ENCODE data around the gene XBP1. TPM values are rescaled to one million over a fixed set of nuclear protein-coding genes. Genes with fewer than 3 reads are reported as not detected.
A peak's percentile ranks its signal among the peaks of the same experiment; 100 is the strongest.

The XBP1 gene
- total and polyA plus RNA-seq, 2 of the 13 experiments (the other 11 are each of a cell fraction or from before 2014, with no cell fraction given): 416 to 427 TPM

- TF ChIP-seq ZNF318 (CRISPR knock-in tag; IDR thresholded peaks at IDR 0.05) (no peak), RELA (CRISPR knock-in tag; IDR thresholded peaks at IDR 0.05) (no peak), IRF2 (CRISPR knock-in tag; IDR thresholded peaks at IDR 0.05) (peak; percentile 30; the same call in 1 of the 2 replicates), ZNF574 (CRISPR knock-in tag; IDR thresholded peaks at IDR 0.05) (peak; percentile 42; the same call in 1 of the 2 replicates), ONECUT2 (CRISPR knock-in tag; IDR thresholded peaks at IDR 0.05) (no peak), NFIC (IDR thresholded peaks at IDR 0.05; ENCODE audit: low read length) (peak; percentile 62; the same call in 1 of the 2 replicates), REPIN1 (CRISPR knock-in tag; IDR thresholded peaks at IDR 0.05; ENCODE audit: borderline replicate concordance, low read depth) (no peak; the same call in 1 of the 2 replicates), ZFYVE20 (CRISPR knock-in tag; IDR thresholded peaks at IDR 0.05; ENCODE audit: borderline replicate concordance, low read depth) (no peak), KLF16 (CRISPR knock-in tag; IDR thresholded peaks at IDR 0.05) (no peak), ZBTB44 (CRISPR knock-in tag; IDR thresholded peaks at IDR 0.05) (no peak), JDP2 (CRISPR knock-in tag; IDR thresholded peaks at IDR 0.05; ENCODE audit: borderline replicate concordance) (no peak)
- TF ChIP-seq, protein P1, sequence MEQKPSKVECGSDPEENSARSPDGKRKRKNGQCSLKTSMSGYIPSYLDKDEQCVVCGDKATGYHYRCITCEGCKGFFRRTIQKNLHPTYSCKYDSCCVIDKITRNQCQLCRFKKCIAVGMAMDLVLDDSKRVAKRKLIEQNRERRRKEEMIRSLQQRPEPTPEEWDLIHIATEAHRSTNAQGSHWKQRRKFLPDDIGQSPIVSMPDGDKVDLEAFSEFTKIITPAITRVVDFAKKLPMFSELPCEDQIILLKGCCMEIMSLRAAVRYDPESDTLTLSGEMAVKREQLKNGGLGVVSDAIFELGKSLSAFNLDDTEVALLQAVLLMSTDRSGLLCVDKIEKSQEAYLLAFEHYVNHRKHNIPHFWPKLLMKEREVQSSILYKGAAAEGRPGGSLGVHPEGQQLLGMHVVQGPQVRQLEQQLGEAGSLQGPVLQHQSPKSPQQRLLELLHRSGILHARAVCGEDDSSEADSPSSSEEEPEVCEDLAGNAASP (CRISPR knock-in tag; IDR thresholded peaks at IDR 0.05; ENCODE audit: borderline replicate concordance): peak; percentile 66
- TF ChIP-seq, protein P2, sequence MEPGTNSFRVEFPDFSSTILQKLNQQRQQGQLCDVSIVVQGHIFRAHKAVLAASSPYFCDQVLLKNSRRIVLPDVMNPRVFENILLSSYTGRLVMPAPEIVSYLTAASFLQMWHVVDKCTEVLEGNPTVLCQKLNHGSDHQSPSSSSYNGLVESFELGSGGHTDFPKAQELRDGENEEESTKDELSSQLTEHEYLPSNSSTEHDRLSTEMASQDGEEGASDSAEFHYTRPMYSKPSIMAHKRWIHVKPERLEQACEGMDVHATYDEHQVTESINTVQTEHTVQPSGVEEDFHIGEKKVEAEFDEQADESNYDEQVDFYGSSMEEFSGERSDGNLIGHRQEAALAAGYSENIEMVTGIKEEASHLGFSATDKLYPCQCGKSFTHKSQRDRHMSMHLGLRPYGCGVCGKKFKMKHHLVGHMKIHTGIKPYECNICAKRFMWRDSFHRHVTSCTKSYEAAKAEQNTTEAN (CRISPR knock-in tag; conservative IDR thresholded peaks at IDR 0.05): no peak
Observed at GRCh38 chr22:28810821-28811491, 10.6 kb upstream of the XBP1 start (continued).

Measured in HepG2 (cell line).